ENCODE results near the gene N4BP2L1.
"Not testable (repeated sequence)": the region's sequence is repeated elsewhere in the genome, so short reads cannot be mapped to it uniquely, and the experiment has no call there.

GRCh38 chr13:32355935-32356334 lies 72.0 kb downstream of the N4BP2L1 start:
- not testable (repeated sequence) for TF ChIP-seq CHD4 (IDR thresholded peaks at IDR 0.05; ENCODE audit: borderline replicate concordance); NFE2L2 (conservative IDR thresholded peaks at IDR 0.05; ENCODE audit: low read length); RAD21 (conservative IDR thresholded peaks at IDR 0.05 in 1 of 2, IDR thresholded peaks at IDR 0.05 in 1 of 2); POLR2A (IDR thresholded peaks at IDR 0.05; ENCODE audit: low read length); HOXB13 (CRISPR knock-in tag; IDR thresholded peaks at IDR 0.05; ENCODE audit: low read depth); NPAS2 (CRISPR knock-in tag; IDR thresholded peaks at IDR 0.05; ENCODE audit: borderline replicate concordance)
- TF ChIP-seq, protein P1, sequence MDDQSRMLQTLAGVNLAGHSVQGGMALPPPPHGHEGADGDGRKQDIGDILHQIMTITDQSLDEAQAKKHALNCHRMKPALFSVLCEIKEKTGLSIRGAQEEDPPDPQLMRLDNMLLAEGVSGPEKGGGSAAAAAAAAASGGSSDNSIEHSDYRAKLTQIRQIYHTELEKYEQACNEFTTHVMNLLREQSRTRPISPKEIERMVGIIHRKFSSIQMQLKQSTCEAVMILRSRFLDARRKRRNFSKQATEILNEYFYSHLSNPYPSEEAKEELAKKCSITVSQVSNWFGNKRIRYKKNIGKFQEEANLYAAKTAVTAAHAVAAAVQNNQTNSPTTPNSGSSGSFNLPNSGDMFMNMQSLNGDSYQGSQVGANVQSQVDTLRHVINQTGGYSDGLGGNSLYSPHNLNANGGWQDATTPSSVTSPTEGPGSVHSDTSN (IDR thresholded peaks at IDR 0.05): not testable (repeated sequence)
- TF ChIP-seq, protein P2, sequence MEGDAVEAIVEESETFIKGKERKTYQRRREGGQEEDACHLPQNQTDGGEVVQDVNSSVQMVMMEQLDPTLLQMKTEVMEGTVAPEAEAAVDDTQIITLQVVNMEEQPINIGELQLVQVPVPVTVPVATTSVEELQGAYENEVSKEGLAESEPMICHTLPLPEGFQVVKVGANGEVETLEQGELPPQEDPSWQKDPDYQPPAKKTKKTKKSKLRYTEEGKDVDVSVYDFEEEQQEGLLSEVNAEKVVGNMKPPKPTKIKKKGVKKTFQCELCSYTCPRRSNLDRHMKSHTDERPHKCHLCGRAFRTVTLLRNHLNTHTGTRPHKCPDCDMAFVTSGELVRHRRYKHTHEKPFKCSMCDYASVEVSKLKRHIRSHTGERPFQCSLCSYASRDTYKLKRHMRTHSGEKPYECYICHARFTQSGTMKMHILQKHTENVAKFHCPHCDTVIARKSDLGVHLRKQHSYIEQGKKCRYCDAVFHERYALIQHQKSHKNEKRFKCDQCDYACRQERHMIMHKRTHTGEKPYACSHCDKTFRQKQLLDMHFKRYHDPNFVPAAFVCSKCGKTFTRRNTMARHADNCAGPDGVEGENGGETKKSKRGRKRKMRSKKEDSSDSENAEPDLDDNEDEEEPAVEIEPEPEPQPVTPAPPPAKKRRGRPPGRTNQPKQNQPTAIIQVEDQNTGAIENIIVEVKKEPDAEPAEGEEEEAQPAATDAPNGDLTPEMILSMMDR (IDR thresholded peaks at IDR 0.05): not testable (repeated sequence)

All from A549 (cell line).